ENCODE measurements around the gene PCARE. TPM values are rescaled to one million over a fixed set of nuclear protein-coding genes. Genes with fewer than 3 reads are reported as not detected.

Gene PCARE
- polyA plus RNA-seq, 6 donors from 2014 or later: not detected

DNA sequence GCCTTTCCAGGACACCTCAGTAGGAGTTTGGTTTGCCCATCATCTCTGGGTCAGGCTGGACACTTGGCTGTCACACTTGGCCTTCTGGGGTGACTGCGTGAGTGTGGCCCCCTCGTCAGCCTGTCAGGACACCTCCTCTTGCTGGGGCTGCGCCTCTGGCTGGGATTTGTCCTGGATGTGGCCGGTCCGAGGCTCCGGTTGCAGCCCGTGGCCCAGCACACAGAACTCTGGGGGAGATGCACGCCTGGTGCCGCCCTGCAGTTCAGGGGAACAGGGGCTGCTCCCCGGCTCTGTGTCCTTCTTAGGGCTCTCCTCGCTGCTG is 9.6 kb downstream of the PCARE start:
- Mint-ChIP-seq H3K27me3 (no peaks in the 10 kb centered on the region), H3K4me3 (no peak overlapping the region), H3K36me3 (no peaks in the 10 kb centered on the region), H3K9me3 (no peaks in the 10 kb centered on the region), H3K27ac (no peak overlapping the region), H3K4me1 (no peaks in the 10 kb centered on the region)
- no peak for ATAC-seq (ENCODE audit: low read depth in 2 of 2)
- DNase-seq: no peak

- no peak for DNase-seq
- Mint-ChIP-seq H3K27me3 (no peaks in the 10 kb centered on the region), H3K4me3 (no peak overlapping the region), H3K4me1 (no peaks in the 10 kb centered on the region), H3K9me3 (no peaks in the 10 kb centered on the region), H3K36me3 (no peaks in the 10 kb centered on the region), H3K27ac (no peak overlapping the region)
- no peak for ATAC-seq (ENCODE audit: low read depth in 2 of 2)
These were observed 10.0 kb downstream of the PCARE start for GRCh38 chr2:29064346-29064715.

DNA sequence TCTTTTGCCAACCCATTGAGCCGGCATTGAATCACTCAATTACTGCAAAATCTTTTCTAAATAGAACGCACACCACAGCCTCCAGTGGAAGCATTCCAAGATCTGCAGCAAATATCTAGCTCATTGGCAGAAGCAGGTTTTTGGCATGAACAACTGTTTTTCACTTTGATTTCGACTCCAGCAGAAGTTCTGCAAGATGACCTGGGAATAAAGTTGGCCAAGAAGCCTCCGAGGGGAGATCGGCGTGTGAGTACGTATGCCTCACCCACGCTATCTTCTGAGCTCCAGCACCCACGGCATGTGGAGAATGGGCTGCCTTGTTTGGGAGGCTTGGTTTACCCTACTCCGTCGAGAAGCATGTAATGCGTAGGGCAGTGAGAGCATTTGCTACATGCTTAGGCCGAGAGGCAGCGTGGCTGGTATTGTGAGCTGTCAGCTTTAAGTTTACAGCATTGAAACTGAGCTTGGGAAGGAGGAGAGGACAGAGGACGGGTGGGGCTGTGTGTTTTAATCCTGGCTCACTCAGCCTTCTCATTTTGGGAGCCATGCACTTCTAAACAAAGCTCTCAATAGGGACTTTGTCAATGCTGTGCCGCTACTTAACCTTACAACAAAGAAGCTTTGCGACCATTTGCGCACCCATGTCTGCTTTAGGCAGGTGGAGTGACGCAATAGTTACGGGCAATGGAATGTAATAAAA is 10.5 kb downstream of the PCARE start:
- no peaks in the 10 kb centered on the region for H3K9me3 Mint-ChIP-seq
- H3K27ac Mint-ChIP-seq: no peak overlapping the region
- no peaks in the 10 kb centered on the region for H3K36me3 Mint-ChIP-seq
- H3K4me1 Mint-ChIP-seq: no peaks in the 10 kb centered on the region
- H3K4me3 Mint-ChIP-seq: no peak overlapping the region
- no peak for DNase-seq
- no peaks in the 10 kb centered on the region for H3K27me3 Mint-ChIP-seq
- ATAC-seq (ENCODE audit: low read depth in 2 of 2): no peak

GRCh38 chr2:29063056-29063455 is 11.3 kb downstream of the PCARE start:
- DNase-seq (no peak), ATAC-seq (ENCODE audit: low read depth in 2 of 2) (no peak)
- no peaks in the 10 kb centered on the region for H3K27me3 Mint-ChIP-seq
- no peak overlapping the region for H3K27ac Mint-ChIP-seq
- H3K9me3 Mint-ChIP-seq: no peaks in the 10 kb centered on the region
- H3K4me3 Mint-ChIP-seq: no peak overlapping the region
- H3K36me3 Mint-ChIP-seq: no peaks in the 10 kb centered on the region
- H3K4me1 Mint-ChIP-seq: no peaks in the 10 kb centered on the region

GRCh38 chr2:29062371-29062770 is 12.0 kb downstream of the PCARE start:
- H3K27ac Mint-ChIP-seq: no peak overlapping the region

GRCh38 chr2:29061616-29062015 is 12.7 kb downstream of the PCARE start:
- Mint-ChIP-seq H3K4me3 (no peak overlapping the region), H3K36me3 (no peaks in the 10 kb centered on the region), H3K27me3 (no peaks in the 10 kb centered on the region), H3K27ac (no peak overlapping the region), H3K9me3 (no peaks in the 10 kb centered on the region), H3K4me1 (no peaks in the 10 kb centered on the region)
- no peak for ATAC-seq (ENCODE audit: low read depth in 2 of 2)
- no peak for DNase-seq

More at GRCh38 chr2:29062371-29062770, 12.0 kb downstream of the PCARE start:
- Mint-ChIP-seq H3K27me3 (no peaks in the 10 kb centered on the region), H3K36me3 (no peaks in the 10 kb centered on the region), H3K4me3 (no peak overlapping the region), H3K4me1 (no peaks in the 10 kb centered on the region), H3K9me3 (no peaks in the 10 kb centered on the region)
- no peak for ATAC-seq (ENCODE audit: low read depth in 2 of 2)
- DNase-seq: no peak

DNA sequence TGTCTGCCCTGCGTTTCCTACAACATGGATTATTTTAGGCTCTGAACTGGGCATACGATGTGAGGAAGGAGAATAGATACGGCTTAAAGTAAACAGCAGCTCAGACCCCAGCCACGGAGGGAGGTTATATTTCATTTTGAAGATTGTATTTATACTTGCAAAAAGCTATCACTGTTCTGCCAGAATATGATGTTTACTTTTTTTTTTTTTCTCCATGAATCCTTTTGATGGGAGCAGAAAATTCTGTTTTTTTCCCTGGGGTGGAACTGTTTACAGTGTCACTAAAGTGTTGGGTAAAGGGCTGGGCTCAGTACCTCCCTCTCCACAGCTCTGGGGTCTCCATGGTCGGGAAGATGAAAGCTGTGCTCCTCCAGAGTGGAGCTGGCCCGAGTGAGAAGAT is 13.1 kb downstream of the PCARE start:
- DNase-seq: no peak
- ATAC-seq (ENCODE audit: low read depth in 2 of 2): no peak
- Mint-ChIP-seq H3K36me3 (no peaks in the 10 kb centered on the region), H3K9me3 (no peaks in the 10 kb centered on the region), H3K27me3 (no peaks in the 10 kb centered on the region), H3K4me3 (no peak overlapping the region), H3K27ac (peak overlapping the region in 1 of 6 donors; percentile 22), H3K4me1 (no peaks in the 10 kb centered on the region)

DNA sequence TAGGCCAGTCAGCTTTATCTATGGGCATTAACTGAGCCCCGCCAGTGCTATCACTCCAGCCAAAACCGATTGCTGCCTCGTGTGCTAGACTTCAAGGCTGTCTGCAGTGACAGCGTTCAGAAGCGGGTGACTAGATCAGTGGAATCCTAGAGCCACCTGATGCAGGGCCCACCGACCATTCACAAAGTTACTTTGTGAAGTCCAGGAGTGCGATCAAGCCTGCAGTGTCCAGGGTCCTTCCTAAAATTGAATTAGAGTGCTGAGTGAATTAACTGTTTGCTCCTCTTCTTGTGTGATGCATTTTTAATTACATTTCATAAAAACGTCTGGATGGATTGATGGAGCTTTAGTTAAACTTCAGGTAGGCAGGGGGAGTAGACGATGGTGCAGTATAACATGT is 13.9 kb downstream of the PCARE start:
- Mint-ChIP-seq H3K27me3 (no peaks in the 10 kb centered on the region), H3K27ac (no peak overlapping the region), H3K9me3 (no peaks in the 10 kb centered on the region), H3K4me1 (no peaks in the 10 kb centered on the region), H3K36me3 (no peaks in the 10 kb centered on the region), H3K4me3 (no peak overlapping the region)
- no peak for ATAC-seq (ENCODE audit: low read depth in 2 of 2)
- DNase-seq: no peak

DNA sequence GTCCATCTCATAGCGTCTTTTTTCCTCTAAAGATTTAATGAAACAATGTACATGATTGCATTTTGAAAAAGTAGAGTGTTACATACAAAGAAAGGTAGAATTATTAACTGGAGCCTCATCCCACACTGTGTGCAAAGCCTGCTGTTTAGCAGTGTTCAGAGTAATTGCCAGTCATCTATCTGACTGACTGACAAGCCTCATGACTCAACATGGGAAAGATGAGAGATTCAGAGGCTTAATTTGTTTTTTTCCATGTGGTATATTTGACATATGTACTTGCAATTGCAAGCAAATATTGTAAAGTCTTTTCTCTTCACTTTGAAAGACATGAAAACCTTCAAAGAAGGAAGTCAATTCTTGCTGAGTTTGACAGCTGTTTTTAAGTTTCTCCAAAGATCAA is 14.7 kb downstream of the PCARE start:
- Mint-ChIP-seq H3K4me3 (no peak overlapping the region), H3K9me3 (no peaks in the 10 kb centered on the region), H3K27me3 (no peaks in the 10 kb centered on the region), H3K36me3 (no peaks in the 10 kb centered on the region), H3K4me1 (no peaks in the 10 kb centered on the region), H3K27ac (no peak overlapping the region)
- DNase-seq (no peak), ATAC-seq (ENCODE audit: low read depth in 2 of 2) (no peak)

DNA sequence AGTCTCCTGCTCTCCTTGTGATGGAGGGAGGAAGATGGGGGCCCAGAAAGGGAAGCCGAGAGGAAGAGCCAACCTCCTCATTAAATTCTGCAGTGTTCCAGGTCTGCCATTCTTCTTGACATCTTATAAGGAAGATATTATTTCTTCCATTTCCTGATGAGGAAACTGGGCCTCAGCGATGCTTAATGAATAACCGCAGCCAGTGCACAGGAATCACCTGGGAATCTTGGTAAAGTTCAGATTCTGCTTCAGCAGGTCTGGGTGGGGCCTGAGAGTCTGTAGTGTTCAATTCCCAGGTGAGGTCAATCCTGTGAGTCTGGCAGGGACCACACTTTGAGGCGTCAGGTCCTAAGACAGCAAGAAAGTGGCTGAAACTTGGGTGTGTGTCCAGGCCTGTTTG is 17.3 kb downstream of the PCARE start:
- no peak overlapping the region for H3K27ac Mint-ChIP-seq
- no peak for ATAC-seq (ENCODE audit: low read depth in 2 of 2)

DNA sequence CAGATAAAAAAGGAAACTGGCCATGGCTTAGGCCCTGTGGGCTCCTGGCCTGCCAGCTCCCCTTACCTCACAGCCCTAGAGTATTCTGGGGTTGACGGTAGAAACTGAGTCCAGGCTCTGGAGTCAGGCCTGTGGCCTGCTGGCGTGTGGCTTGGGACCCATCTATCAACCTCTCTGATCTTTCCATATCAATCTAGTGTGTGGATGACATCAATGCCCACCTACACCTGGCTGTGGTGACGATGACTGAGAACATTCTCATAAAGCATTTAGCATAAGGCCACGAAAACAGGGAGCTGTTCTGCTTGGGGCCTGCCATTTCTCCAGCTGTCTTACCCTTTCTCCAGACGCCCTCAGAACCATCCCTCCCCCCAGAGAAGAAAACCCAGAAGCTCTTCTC is 17.9 kb downstream of the PCARE start:
- Mint-ChIP-seq H3K9me3 (no peaks in the 10 kb centered on the region), H3K27me3 (peaks cover 0 to 4% (median 0%) of the 10 kb centered on the region in 3 donors), H3K36me3 (no peaks in the 10 kb centered on the region), H3K27ac (no peak overlapping the region), H3K4me3 (no peak overlapping the region), H3K4me1 (no peaks in the 10 kb centered on the region)
- DNase-seq (no peak), ATAC-seq (ENCODE audit: low read depth in 2 of 2) (no peak)

More for the DNA sequence above, 17.3 kb downstream of the PCARE start:
- Mint-ChIP-seq H3K9me3 (no peaks in the 10 kb centered on the region), H3K4me1 (no peaks in the 10 kb centered on the region), H3K4me3 (no peak overlapping the region), H3K27me3 (peaks cover 0 to 4% (median 0%) of the 10 kb centered on the region in 3 donors), H3K36me3 (no peaks in the 10 kb centered on the region)
- no peak for DNase-seq

DNA sequence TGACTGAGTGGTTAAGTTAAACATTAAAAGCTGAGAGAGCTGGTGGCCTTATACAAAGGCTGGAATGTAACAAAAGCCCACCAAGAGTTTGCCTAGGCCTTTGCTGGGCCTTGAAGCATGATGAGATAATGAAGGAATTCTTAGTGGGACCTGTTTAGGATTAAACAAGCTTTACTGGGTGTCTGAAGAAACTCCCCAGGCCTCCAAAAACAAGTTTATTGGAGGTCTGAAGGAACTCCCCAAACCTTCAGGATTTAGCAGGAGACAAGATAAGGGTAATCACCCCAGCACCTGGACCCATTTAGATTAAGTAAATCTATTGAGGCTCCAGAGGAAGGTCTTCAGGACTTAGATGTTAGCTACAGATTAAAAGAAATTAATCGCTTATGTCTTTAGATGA is 18.7 kb downstream of the PCARE start:
- Mint-ChIP-seq H3K9me3 (no peaks in the 10 kb centered on the region), H3K4me1 (no peaks in the 10 kb centered on the region), H3K27me3 (peaks cover 0 to 5% (median 4%) of the 10 kb centered on the region in 3 donors), H3K36me3 (no peaks in the 10 kb centered on the region), H3K27ac (no peak overlapping the region), H3K4me3 (no peak overlapping the region)
- DNase-seq (no peak), ATAC-seq (ENCODE audit: low read depth in 2 of 2) (no peak)

DNA sequence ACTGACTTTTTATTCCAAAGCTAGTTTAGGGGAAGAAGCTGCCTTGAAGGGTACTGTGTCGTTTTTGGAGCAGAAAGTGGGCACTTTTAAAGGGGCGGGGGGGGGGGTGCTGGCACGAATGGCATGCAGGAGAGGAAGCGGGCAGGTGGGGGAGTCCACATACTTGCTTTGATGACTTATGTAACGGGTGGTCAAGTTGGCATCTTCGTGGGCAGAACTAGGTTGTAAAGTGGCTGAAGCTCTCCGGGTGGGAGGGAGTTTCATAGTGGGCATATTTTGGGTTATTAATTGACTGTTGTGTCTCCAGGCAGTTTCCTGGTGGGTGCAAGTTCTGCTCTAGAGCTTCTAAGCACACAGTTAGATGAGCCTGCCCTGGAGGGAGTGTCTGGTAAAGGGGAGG is 19.9 kb downstream of the PCARE start:
- ATAC-seq (ENCODE audit: low read depth in 2 of 2): no peak
- Mint-ChIP-seq H3K9me3 (no peaks in the 10 kb centered on the region), H3K36me3 (no peaks in the 10 kb centered on the region), H3K4me1 (no peaks in the 10 kb centered on the region), H3K27me3 (peaks cover 0 to 11% (median 4%) of the 10 kb centered on the region in 3 donors), H3K4me3 (no peak overlapping the region), H3K27ac (no peak overlapping the region)
- DNase-seq: no peak

GRCh38 chr2:29053670-29054400 is 20.5 kb downstream of the PCARE start:
- no peak for ATAC-seq (ENCODE audit: low read depth in 2 of 2)
- H3K27me3 Mint-ChIP-seq: peaks cover 0 to 11% (median 4%) of the 10 kb centered on the region in 3 donors
- no peaks in the 10 kb centered on the region for H3K4me1 Mint-ChIP-seq
- no peaks in the 10 kb centered on the region for H3K36me3 Mint-ChIP-seq
- H3K9me3 Mint-ChIP-seq: no peaks in the 10 kb centered on the region
- DNase-seq: no peak
- no peak overlapping the region for H3K27ac Mint-ChIP-seq
- H3K4me3 Mint-ChIP-seq: no peak overlapping the region
